ENCODE data around the gene PREPL.

Gene PREPL

GRCh38 chr2:44369392-44369791 lies 8.1 kb upstream of the PREPL start:
- no peaks in the 10 kb centered on the region for H3K9me3 ChIP-seq (ENCODE audit: control insufficient read depth, insufficient read depth, low read length)
- H3K36me3 ChIP-seq (ENCODE audit: control insufficient read depth, insufficient read depth, low read length), result no peaks in the 10 kb centered on the region
- no peak overlapping the region for H3K4me3 ChIP-seq (ENCODE audit: low read length)
- no peaks in the 10 kb centered on the region for H3K27me3 ChIP-seq (ENCODE audit: control insufficient read depth, insufficient read depth, low read length)
- H3K27ac ChIP-seq (ENCODE audit: low read length), result no peak overlapping the region
- H3K4me1 ChIP-seq (ENCODE audit: control insufficient read depth, insufficient read depth, low read length), result no peaks in the 10 kb centered on the region
- no peak for DNase-seq (ENCODE audit: low read depth, low spot score)

- Histone ChIP-seq H3K4me3 (ENCODE audit: low read length) (no peak overlapping the region), H3K27me3 (ENCODE audit: control insufficient read depth, insufficient read depth, low read length) (no peaks in the 10 kb centered on the region), H3K9me3 (ENCODE audit: control insufficient read depth, insufficient read depth, low read length) (no peaks in the 10 kb centered on the region), H3K27ac (ENCODE audit: low read length) (no peak overlapping the region), H3K4me1 (ENCODE audit: control insufficient read depth, insufficient read depth, low read length) (no peaks in the 10 kb centered on the region), H3K36me3 (ENCODE audit: control insufficient read depth, insufficient read depth, low read length) (no peaks in the 10 kb centered on the region)
- WGBS (ENCODE audit: insufficient coverage, insufficient read length), result no CpG with 5 or more reads among the region's 1 CpG
- DNase-seq (ENCODE audit: low read depth, low spot score), result no peak
Measured at GRCh38 chr2:44367591-44367990, 6.3 kb upstream of the PREPL start.

GRCh38 chr2:44364604-44365003 lies 3.3 kb upstream of the PREPL start:
- H3K27me3 ChIP-seq (ENCODE audit: control insufficient read depth, insufficient read depth, low read length), result no peaks in the 10 kb centered on the region
- no peaks in the 10 kb centered on the region for H3K9me3 ChIP-seq (ENCODE audit: control insufficient read depth, insufficient read depth, low read length)
- no peak overlapping the region for H3K4me3 ChIP-seq (ENCODE audit: low read length)
- WGBS (ENCODE audit: insufficient coverage, insufficient read length), result no CpG with 5 or more reads among the region's 3 CpGs
- H3K36me3 ChIP-seq (ENCODE audit: control insufficient read depth, insufficient read depth, low read length), result no peaks in the 10 kb centered on the region
- no peaks in the 10 kb centered on the region for H3K4me1 ChIP-seq (ENCODE audit: control insufficient read depth, insufficient read depth, low read length)
- H3K27ac ChIP-seq (ENCODE audit: low read length), result no peak overlapping the region
- DNase-seq (ENCODE audit: low read depth, low spot score), result no peak

GRCh38 chr2:44362207-44363015 lies 1.1 kb upstream of the PREPL start:
- Histone ChIP-seq H3K4me3 (ENCODE audit: low read length) (peak overlapping the region; percentile 64), H3K27me3 (ENCODE audit: control insufficient read depth, insufficient read depth, low read length) (no peaks in the 10 kb centered on the region), H3K9me3 (ENCODE audit: control insufficient read depth, insufficient read depth, low read length) (no peaks in the 10 kb centered on the region), H3K36me3 (ENCODE audit: control insufficient read depth, insufficient read depth, low read length) (no peaks in the 10 kb centered on the region), H3K27ac (ENCODE audit: low read length) (no peak overlapping the region), H3K4me1 (ENCODE audit: control insufficient read depth, insufficient read depth, low read length) (no peaks in the 10 kb centered on the region)
- no CpG with 5 or more reads among the region's 32 CpGs for WGBS (ENCODE audit: insufficient coverage, insufficient read length)
- no peak for DNase-seq (ENCODE audit: low read depth, low spot score)

- no CpG with 5 or more reads among the region's 19 CpGs for WGBS (ENCODE audit: insufficient coverage, insufficient read length)
- no peak for DNase-seq (ENCODE audit: low read depth, low spot score)
- H3K9me3 ChIP-seq (ENCODE audit: control insufficient read depth, insufficient read depth, low read length), result no peaks in the 10 kb centered on the region
- H3K36me3 ChIP-seq (ENCODE audit: control insufficient read depth, insufficient read depth, low read length), result no peaks in the 10 kb centered on the region
- H3K4me3 ChIP-seq (ENCODE audit: low read length), result peak overlapping the region; percentile 64
- no peaks in the 10 kb centered on the region for H3K27me3 ChIP-seq (ENCODE audit: control insufficient read depth, insufficient read depth, low read length)
- no peaks in the 10 kb centered on the region for H3K4me1 ChIP-seq (ENCODE audit: control insufficient read depth, insufficient read depth, low read length)
- no peak overlapping the region for H3K27ac ChIP-seq (ENCODE audit: low read length)
Measured at GRCh38 chr2:44360749-44361329, 455 bp downstream of the PREPL start.

- no peaks in the 10 kb centered on the region for H3K27me3 ChIP-seq (ENCODE audit: control insufficient read depth, insufficient read depth, low read length)
- no peaks in the 10 kb centered on the region for H3K4me1 ChIP-seq (ENCODE audit: control insufficient read depth, insufficient read depth, low read length)
- no CpG with 5 or more reads among the region's 3 CpGs for WGBS (ENCODE audit: insufficient coverage, insufficient read length)
- H3K27ac ChIP-seq (ENCODE audit: low read length), result no peak overlapping the region
- H3K36me3 ChIP-seq (ENCODE audit: control insufficient read depth, insufficient read depth, low read length), result no peaks in the 10 kb centered on the region
- DNase-seq (ENCODE audit: low read depth, low spot score), result no peak
- H3K4me3 ChIP-seq (ENCODE audit: low read length), result no peak overlapping the region
- H3K9me3 ChIP-seq (ENCODE audit: control insufficient read depth, insufficient read depth, low read length), result no peaks in the 10 kb centered on the region
Measured at GRCh38 chr2:44358503-44358902, 2.8 kb downstream of the PREPL start.

- Histone ChIP-seq H3K4me3 (ENCODE audit: low read length) (no peak overlapping the region), H3K27ac (ENCODE audit: low read length) (no peak overlapping the region), H3K9me3 (ENCODE audit: control insufficient read depth, insufficient read depth, low read length) (no peaks in the 10 kb centered on the region), H3K27me3 (ENCODE audit: control insufficient read depth, insufficient read depth, low read length) (no peaks in the 10 kb centered on the region), H3K4me1 (ENCODE audit: control insufficient read depth, insufficient read depth, low read length) (no peaks in the 10 kb centered on the region; the same call in 1 of the 2 replicates), H3K36me3 (ENCODE audit: control insufficient read depth, insufficient read depth, low read length) (no peaks in the 10 kb centered on the region)
- DNase-seq (ENCODE audit: low read depth, low spot score), result no peak
- WGBS (ENCODE audit: insufficient coverage, insufficient read length), result no CpG with 5 or more reads among the region's 6 CpGs
Measured at GRCh38 chr2:44354761-44355160, 6.5 kb downstream of the PREPL start.

GRCh38 chr2:44352510-44352909 lies 8.8 kb downstream of the PREPL start:
- no peak for DNase-seq (ENCODE audit: low read depth, low spot score)
- no CpG with 5 or more reads among the region's 1 CpG for WGBS (ENCODE audit: insufficient coverage, insufficient read length)
- no peaks in the 10 kb centered on the region for H3K27me3 ChIP-seq (ENCODE audit: control insufficient read depth, insufficient read depth, low read length)
- no peaks in the 10 kb centered on the region for H3K9me3 ChIP-seq (ENCODE audit: control insufficient read depth, insufficient read depth, low read length)
- no peak overlapping the region for H3K4me3 ChIP-seq (ENCODE audit: low read length)
- no peak overlapping the region for H3K27ac ChIP-seq (ENCODE audit: low read length)
- H3K4me1 ChIP-seq (ENCODE audit: control insufficient read depth, insufficient read depth, low read length), result no peaks in the 10 kb centered on the region; the same call in 1 of the 2 replicates
- H3K36me3 ChIP-seq (ENCODE audit: control insufficient read depth, insufficient read depth, low read length), result no peaks in the 10 kb centered on the region

GRCh38 chr2:44351676-44352075 lies 9.6 kb downstream of the PREPL start:
- Histone ChIP-seq H3K9me3 (ENCODE audit: control insufficient read depth, insufficient read depth, low read length) (no peaks in the 10 kb centered on the region), H3K4me3 (ENCODE audit: low read length) (no peak overlapping the region), H3K4me1 (ENCODE audit: control insufficient read depth, insufficient read depth, low read length) (no peaks in the 10 kb centered on the region; the same call in 1 of the 2 replicates), H3K36me3 (ENCODE audit: control insufficient read depth, insufficient read depth, low read length) (no peaks in the 10 kb centered on the region), H3K27me3 (ENCODE audit: control insufficient read depth, insufficient read depth, low read length) (no peaks in the 10 kb centered on the region), H3K27ac (ENCODE audit: low read length) (no peak overlapping the region)
- no CpG with 5 or more reads among the region's 2 CpGs for WGBS (ENCODE audit: insufficient coverage, insufficient read length)
- DNase-seq (ENCODE audit: low read depth, low spot score), result no peak

- H3K4me1 ChIP-seq (ENCODE audit: control insufficient read depth, insufficient read depth, low read length), result no peaks in the 10 kb centered on the region; the same call in 1 of the 2 replicates
- H3K9me3 ChIP-seq (ENCODE audit: control insufficient read depth, insufficient read depth, low read length), result no peaks in the 10 kb centered on the region
- no peaks in the 10 kb centered on the region for H3K27me3 ChIP-seq (ENCODE audit: control insufficient read depth, insufficient read depth, low read length)
- no peak overlapping the region for H3K4me3 ChIP-seq (ENCODE audit: low read length)
- DNase-seq (ENCODE audit: low read depth, low spot score), result no peak
- WGBS (ENCODE audit: insufficient coverage, insufficient read length), result 100% methylated on average over 1 of the region's 4 CpGs
- no peaks in the 10 kb centered on the region for H3K36me3 ChIP-seq (ENCODE audit: control insufficient read depth, insufficient read depth, low read length)
- no peak overlapping the region for H3K27ac ChIP-seq (ENCODE audit: low read length)
Measured at GRCh38 chr2:44351088-44351487, 10.2 kb downstream of the PREPL start.

- H3K4me3 ChIP-seq (ENCODE audit: low read length), result no peak overlapping the region
- no peaks in the 10 kb centered on the region for H3K36me3 ChIP-seq (ENCODE audit: control insufficient read depth, insufficient read depth, low read length)
- H3K4me1 ChIP-seq (ENCODE audit: control insufficient read depth, insufficient read depth, low read length), result no peaks in the 10 kb centered on the region; the same call in 1 of the 2 replicates
- no peaks in the 10 kb centered on the region for H3K9me3 ChIP-seq (ENCODE audit: control insufficient read depth, insufficient read depth, low read length)
- no peak overlapping the region for H3K27ac ChIP-seq (ENCODE audit: low read length)
- no peaks in the 10 kb centered on the region for H3K27me3 ChIP-seq (ENCODE audit: control insufficient read depth, insufficient read depth, low read length)
- DNase-seq (ENCODE audit: low read depth, low spot score), result no peak
- WGBS (ENCODE audit: insufficient coverage, insufficient read length), result no CpG with 5 or more reads among the region's 10 CpGs
Measured at GRCh38 chr2:44349506-44349905, 11.8 kb downstream of the PREPL start.
